GM18868 (cell line): ENCODE results near the gene NDUFA3.

ENCODE experiments used
- ATAC-seq: cut with Tn5 transposase; IDR thresholded peaks from one replicate; pipeline ENCODE4 v1.9.1; 2021; ENCODE audit warnings: mild to moderate bottlenecking, moderate library complexity; ENCODE audit not compliant: unreplicated experiment

NDUFA3 gene

GRCh38 chr19:54107876-54108490, 5.3 kb downstream of the NDUFA3 start:
- no peak for ATAC-seq

- ATAC-seq: no peak
Observed at GRCh38 chr19:54108496-54108895, 5.8 kb downstream of the NDUFA3 start.

GRCh38 chr19:54109651-54110050, 7.0 kb downstream of the NDUFA3 start:
- ATAC-seq: no peak

GRCh38 chr19:54114340-54115108, 11.9 kb downstream of the NDUFA3 start:
- no peak for ATAC-seq

GRCh38 chr19:54115109-54116063, 12.7 kb downstream of the NDUFA3 start, which contains the start of the genes PRPF31 and TFPT:
Gene PRPF31 (plus strand): TSS chr19:54115754. CDS start chr19:54118279, 2,525 bp downstream.
Gene TFPT (minus strand): TSS chr19:54115657. CDS start chr19:54115269, 388 bp downstream.
- peak; percentile 75 for ATAC-seq

- no peak for ATAC-seq
Observed at GRCh38 chr19:54121259-54121658, 18.6 kb downstream of the NDUFA3 start.

GRCh38 chr19:54123682-54124081, 21.0 kb downstream of the NDUFA3 start:
- ATAC-seq: no peak

- no peak for ATAC-seq
Observed at GRCh38 chr19:54124393-54124792, 21.7 kb downstream of the NDUFA3 start.

- no peak for ATAC-seq
Observed at GRCh38 chr19:54125713-54126112, 23.1 kb downstream of the NDUFA3 start.

- ATAC-seq: no peak
Observed at GRCh38 chr19:54127688-54128440, 25.2 kb downstream of the NDUFA3 start.

GRCh38 chr19:54128441-54128725, 25.7 kb downstream of the NDUFA3 start:
- ATAC-seq: no peak

- no peak for ATAC-seq
Observed at GRCh38 chr19:54128796-54129616, 26.4 kb downstream of the NDUFA3 start.

- ATAC-seq: no peak
Observed at GRCh38 chr19:54129617-54129996, 27.0 kb downstream of the NDUFA3 start.

GRCh38 chr19:54133312-54133956, 30.8 kb downstream of the NDUFA3 start:
- ATAC-seq: no peak

GRCh38 chr19:54133957-54134590, 31.4 kb downstream of the NDUFA3 start:
- no peak for ATAC-seq

GRCh38 chr19:54136086-54136863, 33.6 kb downstream of the NDUFA3 start:
- ATAC-seq: no peak

GRCh38 chr19:54136864-54137698, 34.4 kb downstream of the NDUFA3 start:
- ATAC-seq: peak; percentile 79
